GM18907 (cell line): ENCODE measurements around the gene KHDRBS2.
A peak's percentile ranks its signal among the peaks of the same experiment; 100 is the strongest.
"Not testable (repeated sequence)": the region's sequence is repeated elsewhere in the genome, so short reads cannot be mapped to it uniquely, and the experiment has no call there.

Experiments used
- ATAC-seq: cut with Tn5 transposase; IDR thresholded peaks from one replicate; pipeline ENCODE4 v1.9.1; 2021; ENCODE audit warnings: mild to moderate bottlenecking, moderate library complexity; ENCODE audit not compliant: unreplicated experiment

Gene KHDRBS2

DNA sequence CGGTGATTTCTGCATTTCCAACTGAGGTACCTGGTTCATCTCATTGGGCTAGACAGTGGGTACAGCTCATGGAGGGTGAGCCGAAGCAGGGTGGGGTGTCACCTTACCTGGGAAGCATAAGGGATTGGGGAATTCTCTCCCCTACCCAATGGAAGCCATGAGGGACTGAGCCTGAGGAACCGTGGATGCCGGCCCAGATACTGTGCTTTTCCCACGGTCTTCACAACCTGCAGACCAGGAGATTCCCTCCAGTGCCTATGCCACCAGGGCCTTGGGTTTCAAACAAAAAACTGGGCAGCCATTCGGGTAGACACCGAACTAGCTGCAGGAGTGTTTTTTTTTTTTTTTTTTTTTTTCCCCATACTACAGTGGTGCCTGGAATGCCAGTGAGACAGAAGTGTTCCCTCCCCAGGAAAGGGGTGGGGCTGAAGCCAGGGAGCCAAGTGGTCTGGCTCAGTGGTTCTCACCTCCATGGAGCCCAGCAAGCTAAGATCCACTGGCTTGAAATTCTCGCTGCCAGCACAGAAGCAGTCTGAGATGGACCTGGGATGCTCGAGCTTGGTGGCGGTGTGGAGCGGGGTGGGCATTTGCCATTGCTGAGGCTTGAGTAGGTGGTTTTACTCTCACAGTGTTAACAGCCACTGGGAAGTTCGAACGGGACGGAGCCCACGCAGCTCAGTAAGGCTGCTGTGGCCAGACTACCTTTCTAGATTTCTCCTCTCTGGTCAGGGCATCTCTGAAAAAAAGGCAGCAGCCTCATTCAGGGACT lies 416.2 kb downstream of the KHDRBS2 start:
- no peak for ATAC-seq

DNA sequence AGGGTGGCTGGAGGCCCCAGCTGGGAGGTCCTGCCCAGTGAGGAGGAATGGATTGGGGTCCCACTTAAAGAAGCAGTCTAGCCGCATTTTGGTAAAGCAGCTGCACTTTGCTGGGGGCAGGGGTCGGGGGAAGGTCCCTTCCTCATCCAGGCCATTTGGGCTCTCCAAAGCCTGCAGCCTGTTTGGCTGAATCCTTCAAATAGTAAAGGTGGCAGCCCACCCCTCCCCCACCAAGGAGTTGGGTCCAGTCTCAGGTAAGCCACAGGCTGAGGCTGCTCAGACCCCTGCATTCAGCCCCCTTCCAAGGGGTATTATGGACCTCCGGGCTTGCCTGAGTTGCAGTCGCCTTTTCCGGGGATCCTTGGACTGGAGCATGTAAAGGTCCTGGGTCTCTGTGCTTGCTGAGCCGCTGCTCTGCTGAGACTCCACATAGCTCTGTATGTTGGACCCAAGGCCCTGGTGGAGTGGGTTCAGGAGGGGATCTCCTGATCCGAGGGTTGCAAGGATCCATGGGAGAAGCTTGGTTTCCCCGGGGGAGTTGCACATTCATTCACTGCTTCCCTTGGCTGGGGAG lies 417.4 kb downstream of the KHDRBS2 start:
- ATAC-seq: no peak

DNA sequence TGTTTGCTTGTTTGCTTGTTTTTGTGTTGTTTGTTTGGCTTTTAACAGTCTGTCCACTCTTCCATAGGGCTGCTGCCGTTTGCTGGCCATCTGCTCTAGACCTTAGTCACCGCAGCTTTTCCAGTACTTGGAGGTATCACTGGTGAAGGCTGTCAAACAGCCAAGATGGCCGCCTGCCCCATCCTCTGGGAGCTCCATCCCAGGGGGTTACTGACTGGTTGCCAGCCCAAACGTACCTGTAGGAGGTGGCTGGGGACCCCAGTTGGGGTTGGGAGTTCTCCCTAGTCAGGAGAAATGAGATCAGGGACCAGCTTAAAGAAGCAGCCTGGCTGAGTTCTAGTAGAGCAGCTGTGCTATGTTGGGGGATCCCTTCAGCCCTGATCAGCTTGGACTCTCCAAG lies 418.4 kb downstream of the KHDRBS2 start:
- ATAC-seq: no peak

DNA sequence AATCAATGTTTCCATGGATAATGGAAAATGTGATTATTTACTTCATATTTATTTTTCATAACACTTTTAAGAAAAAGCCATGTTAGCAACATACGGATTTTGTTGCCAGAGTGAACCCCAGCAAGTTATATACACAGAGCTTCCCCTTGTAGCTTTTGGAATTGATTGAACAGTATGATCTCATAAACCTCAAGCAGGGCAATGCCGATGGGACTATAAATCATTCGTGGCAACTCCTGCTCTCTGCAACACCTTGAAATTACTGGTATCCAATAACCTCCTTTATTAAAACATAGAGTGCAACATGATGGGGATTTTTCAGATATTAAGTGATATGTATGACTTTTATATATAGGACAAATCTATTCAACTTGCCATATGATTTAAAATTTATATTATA lies 428.5 kb downstream of the KHDRBS2 start:
- ATAC-seq: no peak

DNA sequence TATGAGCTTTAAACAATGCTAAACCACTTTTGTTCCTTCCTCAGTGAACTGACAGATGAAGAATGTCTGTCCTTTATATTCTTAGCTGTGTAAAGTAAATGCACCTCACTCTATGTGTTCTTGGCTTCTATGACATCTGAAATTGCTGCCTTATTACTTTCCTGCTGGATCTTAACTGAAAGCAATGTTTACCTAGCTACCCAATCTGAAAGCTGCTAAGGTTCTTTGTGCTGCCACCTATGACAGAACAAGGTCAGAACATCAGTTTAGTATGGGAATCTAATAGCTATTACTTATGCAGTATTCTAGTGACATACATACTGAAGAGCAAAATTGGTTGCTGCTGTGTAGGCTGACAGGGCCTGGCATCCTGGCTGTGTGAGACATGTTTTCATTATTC lies 444.1 kb downstream of the KHDRBS2 start:
- no peak for ATAC-seq

DNA sequence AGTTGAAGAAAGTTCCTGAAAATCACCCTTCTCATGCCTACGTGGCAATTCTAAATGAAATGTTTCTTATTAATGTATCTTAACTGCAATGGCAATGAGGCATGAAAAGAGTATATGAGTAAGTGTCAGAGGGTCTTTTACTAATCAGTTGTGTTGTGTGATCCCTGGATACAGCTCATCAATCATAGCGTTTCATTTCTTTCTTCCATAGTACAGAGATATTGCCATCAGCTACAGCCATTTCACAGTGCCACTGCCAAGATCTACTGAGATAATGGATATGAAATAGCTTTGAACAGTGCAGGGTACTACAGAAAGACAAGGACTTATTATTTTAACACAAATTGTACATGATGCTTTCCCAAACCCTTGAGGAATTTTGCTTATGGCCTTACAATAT lies 450.8 kb downstream of the KHDRBS2 start:
- no peak for ATAC-seq

DNA sequence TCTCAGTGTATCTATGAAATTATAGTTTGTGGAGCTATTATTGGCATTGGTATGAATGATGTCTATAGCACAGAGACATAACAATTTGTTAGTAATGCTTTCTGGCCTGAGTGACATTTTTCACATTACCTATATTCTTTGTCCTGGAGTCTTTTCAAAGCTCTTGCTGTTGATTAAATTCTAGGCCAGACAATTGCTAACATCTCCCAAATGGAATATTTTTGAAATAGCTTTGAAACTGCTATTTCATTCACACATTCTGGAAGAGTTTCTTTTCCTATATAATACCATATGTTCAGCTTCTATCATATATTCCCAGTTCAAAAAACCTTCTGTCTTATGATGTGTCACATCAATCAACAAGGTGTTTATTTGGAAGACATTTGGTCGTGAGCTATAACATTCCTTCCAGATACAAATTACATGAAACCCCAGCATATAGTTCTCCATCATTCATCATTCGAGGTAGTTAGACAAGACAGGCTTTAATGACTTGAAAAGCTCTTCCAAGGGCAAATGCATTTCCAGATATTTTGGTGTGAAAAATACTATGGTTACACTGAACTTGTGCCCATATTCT lies 452.8 kb downstream of the KHDRBS2 start:
- no peak for ATAC-seq

DNA sequence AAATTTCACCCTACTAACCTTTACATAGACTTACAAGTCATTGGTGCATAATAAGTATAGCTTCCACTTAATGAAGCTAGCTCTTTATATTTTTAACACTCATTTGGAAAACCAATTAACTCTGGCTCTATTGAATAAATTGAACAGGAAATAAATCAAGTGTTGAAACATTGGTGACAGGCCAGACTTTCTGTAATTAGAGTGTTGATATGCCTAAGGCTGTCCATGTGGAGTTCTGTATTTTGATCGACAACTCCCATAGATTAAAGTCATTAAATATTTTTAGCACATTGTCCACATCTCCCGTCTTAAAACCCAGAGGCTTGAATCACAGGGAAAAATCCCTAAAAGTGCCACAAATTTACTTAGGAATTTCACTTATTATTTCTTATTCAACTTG lies 468.3 kb downstream of the KHDRBS2 start:
- ATAC-seq: no peak

DNA sequence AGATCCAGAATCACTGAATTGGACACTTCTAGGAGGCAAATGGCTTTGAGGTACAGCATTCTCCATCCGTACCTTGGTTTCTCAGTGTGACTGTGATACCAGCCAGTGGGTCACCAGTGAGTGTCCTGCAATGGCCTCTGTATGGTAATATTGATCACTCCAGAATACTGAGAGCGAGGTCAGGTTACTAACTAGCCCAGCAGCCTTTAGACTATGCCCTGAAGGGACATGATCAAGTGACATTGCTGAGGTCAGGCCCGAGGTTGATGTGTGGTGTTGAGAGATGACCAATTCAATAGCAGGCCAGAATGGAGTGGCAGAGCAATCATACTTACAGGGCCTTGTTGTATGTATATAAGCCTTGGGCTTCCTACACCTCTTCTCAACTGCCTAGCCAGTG lies 476.0 kb downstream of the KHDRBS2 start:
- ATAC-seq: no peak

DNA sequence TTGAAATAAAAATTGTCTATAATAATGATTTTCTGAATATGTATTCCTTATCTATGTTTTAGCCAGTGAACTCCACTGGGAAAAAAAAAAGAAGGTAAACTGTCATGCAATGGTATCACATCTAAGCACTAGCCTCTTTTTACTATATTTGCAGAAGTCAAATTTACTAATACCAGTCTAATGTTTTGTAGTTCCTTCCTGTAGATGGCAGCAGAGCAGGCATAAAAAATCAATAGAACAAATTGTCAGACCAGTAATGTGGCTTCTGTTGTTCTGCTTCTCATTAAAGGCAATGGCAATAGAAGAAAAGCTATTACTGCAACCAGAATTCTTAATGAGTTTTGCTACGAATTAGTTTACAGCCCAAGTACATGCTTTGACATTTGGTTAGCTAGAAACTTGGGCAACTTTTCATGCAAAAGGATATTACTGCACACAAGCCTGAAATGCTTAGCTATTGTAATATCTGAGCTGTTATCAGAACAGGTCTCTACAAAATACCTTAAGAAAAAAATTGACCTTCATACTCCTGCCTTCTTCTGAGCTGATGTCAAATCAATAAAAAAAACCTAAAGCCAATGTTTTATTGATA lies 476.9 kb downstream of the KHDRBS2 start:
- peak; percentile 74 for ATAC-seq

DNA sequence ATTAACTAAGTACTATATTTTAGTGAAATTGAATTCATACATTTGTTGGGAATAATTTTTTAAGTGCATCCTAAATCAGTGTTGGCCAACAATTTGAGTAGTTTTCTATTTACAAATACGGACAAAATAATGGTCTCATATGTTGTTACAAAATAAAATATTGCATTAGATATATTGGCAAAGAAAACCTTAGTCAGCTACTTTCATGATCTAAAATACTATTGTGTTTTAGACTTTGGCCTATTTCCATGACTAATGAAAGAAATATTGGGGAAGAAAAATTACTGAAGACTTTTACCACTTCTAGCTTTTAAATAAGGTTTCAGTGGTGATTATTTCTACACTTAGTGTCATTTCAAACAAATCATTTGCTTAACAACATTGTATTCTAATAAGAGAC lies 498.0 kb downstream of the KHDRBS2 start:
- no peak for ATAC-seq

DNA sequence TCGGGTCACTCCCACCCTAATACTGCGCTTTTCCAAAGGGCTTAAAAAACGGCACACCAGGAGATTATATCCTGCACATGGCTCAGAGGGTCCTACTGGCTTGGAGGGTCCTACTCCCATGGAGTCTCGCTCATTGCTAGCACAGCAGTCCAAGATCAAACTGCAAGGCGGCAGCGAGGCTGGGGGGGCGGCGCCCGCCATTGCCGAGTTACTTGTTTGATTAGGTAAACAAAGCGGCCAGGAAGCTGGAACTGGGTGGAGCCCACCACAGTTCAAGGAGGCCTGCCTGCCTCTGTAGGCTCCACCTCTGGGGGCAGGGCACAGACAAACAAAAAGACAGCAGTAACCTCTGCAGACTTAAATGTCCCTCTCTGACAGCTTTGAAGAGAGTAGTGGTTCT lies 516.6 kb downstream of the KHDRBS2 start:
- not testable (repeated sequence) for ATAC-seq

DNA sequence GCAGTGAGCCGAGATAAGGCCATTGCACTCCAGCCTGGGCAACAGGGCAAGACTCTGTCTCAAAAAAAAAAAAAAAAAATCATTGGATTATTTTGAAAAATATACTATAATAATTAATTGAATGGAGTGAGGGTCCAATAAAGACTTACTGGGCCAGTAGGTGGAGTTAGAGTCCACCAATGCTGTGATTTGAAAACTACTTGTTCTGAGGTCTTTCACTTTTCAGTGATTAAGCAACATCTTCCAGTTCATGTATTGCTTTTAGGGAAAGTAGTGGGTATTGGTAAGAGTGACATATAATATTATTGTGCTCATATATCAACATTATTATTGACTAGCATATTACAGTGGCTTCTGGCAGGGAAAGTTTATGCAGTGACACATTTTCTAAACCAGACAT lies 530.3 kb downstream of the KHDRBS2 start:
- ATAC-seq: no peak

DNA sequence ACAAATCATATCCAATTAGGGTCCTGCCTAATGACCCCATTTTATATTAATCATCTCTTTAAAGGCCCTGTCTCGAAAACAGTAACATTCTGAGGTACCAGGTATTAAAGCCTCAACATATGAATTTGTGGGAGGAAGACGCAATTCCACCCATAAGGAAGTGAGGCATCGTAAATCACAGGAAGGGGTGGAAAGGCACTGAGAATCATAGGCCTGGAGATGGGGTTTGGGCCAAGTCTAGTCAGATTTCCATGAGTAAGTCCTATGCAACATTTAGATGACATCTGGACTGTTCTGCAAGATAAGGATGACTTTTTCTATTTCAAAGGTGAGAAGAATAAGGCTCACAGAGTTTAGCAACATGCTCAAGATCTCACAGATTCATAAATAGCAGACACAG lies 534.0 kb downstream of the KHDRBS2 start:
- ATAC-seq: no peak

DNA sequence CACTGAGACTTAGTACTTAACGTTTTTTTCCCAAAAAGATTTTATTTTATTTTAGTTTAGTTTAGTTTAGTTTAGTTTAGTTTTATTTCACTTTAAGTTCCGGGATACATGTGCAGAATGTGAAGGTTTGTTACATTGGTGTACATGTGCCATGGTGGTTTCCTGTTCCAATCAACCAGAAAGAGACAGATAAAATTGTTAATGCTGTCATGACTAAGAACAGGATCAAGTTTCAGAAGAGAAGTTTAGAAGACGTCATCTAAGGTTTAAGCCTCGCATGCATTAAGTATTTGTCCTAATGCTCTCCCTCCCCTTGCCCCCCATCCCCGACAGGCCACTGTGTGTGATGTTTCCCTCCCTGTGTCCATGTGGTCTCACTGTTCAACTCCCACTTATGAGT lies 540.0 kb downstream of the KHDRBS2 start:
- ATAC-seq: no peak

DNA sequence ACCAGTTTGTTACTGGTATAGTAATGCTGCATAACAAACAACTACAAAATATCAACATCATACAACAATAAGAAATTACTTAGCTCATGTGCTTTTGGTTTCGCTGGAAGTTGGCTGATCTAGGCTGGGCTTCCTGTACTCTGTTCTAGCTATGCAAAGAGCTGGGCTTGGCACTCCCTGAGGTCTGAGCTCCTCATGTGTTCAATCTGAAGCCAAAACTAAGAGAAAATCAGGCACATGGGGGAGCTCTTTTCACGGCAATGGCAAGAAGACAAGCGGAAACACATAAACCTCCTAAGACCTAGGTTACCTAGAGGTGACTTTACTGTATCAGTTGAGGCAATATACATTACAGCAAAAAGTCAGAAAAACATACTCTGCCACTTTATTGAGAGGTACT lies 574.2 kb downstream of the KHDRBS2 start:
- no peak for ATAC-seq

DNA sequence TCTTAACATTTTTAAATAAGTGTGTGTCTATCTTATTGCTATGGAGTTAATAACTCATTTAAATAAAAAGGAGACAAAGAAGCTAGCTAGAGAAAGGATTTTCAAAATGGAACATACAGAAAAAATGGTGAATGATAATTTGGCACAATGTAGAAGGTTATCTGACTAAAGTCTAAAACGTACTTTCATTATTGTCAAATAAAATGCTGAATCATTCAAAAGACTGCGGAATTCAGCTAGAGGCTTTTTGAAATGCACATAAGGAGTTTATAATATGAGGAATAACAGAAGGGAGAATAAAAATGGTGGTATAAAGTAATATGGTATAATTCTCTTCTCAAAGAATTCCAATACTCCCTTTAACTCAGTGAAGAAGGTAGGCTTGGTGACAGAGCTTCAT lies 597.9 kb downstream of the KHDRBS2 start:
- ATAC-seq: no peak

DNA sequence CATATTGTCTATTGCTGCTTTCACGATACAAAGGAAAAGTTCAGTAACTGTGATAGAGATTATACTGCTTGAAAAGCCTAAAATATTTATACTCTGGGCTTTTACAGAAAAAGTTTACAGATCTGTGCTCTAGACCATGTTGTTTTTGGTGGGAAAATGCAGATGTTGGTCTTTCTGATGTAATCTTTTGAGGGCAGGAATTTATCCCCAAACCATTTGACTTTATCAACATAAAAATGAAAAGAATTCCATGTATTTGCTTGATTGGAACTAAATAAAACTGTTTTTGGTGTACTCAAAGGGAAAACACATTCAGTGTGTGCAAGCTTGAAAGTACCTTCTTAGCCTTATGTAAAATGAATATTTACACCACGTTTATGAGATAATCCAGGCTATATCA lies 603.5 kb downstream of the KHDRBS2 start:
- ATAC-seq: no peak

DNA sequence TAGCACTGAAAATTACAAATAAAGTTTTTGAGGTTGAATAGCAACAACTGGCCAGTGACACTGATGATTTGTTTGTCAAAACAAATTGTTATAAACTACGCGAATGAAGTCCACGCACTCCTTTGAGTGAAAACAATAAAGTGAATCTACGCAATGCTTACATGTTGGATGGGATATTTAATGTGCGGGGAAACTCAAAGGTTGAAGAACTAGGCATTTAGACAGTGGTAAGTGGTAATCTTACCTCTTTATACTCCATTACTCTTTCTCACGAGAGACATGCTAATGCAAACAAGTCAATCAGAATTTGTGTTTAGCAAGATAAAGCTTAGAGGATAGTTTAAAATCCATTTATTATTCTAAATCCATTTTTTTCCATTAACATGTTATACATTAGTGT lies 606.4 kb downstream of the KHDRBS2 start:
- ATAC-seq: no peak

DNA sequence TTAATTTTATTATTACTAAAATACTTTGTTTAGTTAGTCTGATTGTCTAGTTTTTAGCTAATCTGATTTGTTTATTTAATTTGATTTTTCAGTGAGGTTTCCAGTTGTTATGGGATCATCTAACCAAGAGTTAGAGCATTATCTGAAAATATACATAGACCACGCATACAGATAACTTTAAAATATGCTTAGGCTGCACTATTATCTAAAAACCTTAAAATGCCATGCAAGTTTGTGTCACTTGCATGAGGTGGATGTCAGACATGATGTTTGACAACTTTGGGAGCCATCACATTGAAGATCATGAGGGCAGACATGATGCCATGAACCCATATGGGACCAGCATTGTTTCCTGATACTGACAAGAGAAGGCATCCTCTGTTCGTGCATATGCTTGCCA lies 610.3 kb downstream of the KHDRBS2 start:
- ATAC-seq: no peak

DNA sequence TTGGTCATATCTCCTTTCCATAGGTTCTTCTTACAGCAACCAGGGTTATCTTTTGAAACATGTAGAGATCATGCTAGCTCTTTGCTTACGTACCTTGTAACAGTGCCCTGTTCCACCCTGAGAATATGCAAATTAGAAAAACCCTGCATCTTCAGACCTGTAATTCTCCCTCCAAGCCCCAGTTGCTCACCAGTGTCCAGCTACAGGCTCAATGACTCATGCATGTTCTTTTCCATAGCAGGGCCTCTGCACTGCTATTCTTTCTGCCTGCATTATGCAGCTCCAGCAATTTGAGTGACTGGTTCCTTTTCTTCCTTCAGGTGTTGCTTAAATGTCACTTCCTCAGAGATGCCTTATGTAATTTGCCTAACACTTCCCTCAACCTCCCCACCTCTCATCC lies 636.2 kb downstream of the KHDRBS2 start:
- ATAC-seq: no peak

DNA sequence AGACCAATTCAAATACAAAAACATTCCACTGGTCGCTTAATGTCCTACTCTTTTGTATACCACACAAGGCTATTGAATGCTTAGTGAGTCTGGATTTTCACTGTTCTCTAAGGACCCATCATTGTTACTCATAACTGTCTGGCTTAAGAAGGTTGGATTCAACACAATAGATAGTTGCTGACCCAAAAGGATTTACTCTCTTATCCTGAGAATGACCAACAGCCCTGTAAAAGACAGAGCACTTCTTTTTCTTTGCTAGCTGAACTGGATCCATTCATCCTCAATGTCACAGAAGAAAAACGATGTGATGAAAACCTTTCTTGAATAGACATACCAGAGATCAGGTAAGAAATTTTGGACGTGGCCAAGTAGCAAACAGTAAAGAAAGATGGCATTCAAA lies 645.6 kb downstream of the KHDRBS2 start:
- ATAC-seq: no peak
